ENCODE data around the gene MREG. TPM values are rescaled to one million over a fixed set of nuclear protein-coding genes. Genes with fewer than 3 reads are reported as not detected.

Gene MREG
- 0.97 and 1.1 TPM in 2 replicates for total RNA-seq

GRCh38 chr2:216013080-216013909 is at the start of gene MREG:
MREG (minus strand) TSS chr2:216013551; CDS start chr2:216013327, 224 bp downstream.

Other genes with a start within 250 kb of the MREG start
- gene PECR, start 68.3 kb upstream of the MREG start, total RNA-seq: 3.6 and 6.8 TPM in 2 replicates
- 0.65 TPM in 1 of 2 replicates, not detected in the other for gene TMEM169, start 68.4 kb upstream of the MREG start, total RNA-seq
- 132 and 147 TPM in 2 replicates for gene XRCC5, start 95.8 kb upstream of the MREG start, total RNA-seq